HG02973 (cell line): ENCODE measurements around the gene MED26.

Experiments
- ATAC-seq: cut with Tn5 transposase; IDR thresholded peaks from one replicate; pipeline ENCODE4 v1.9.1; 2021; ENCODE audit warnings: moderate library complexity; ENCODE audit not compliant: unreplicated experiment

Gene MED26

DNA sequence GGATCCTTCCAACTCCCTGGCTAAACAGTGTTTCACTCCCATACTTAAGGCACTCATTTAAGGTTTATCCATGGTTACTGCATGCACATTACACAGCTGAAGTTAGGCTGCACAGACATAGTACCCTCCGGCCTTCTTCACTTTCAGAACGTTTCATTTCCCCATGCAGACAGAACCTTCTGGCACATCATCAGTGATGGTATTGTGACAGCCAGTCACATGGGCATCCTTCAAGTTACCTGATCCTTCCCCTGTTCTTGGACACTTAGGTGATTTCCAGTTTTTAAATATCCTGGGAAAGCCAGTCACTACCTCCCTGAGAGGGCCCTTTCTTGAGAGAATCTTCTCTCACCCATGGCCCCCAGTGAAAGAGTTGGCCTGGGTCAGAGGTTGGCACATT is 22.8 kb upstream of the MED26 start:
- no peak for ATAC-seq

DNA sequence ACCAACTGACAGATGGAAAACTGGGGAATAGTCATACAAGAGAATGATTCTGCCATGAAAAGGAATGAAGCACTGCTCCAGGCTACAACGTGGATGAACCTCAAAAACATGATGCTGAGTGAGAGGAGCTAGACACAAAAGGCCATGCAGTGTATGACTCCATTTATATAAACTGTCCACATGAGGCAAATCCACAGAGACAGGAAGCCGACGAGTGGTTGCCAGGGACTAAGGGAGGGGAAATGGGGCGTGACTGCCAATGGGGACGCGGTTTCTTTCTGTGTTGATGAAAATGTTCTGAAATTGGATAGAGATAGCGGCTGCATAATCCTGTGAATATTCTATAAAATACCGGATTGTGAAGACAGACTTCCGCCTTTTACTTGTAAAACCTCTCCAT is 21.7 kb upstream of the MED26 start:
- ATAC-seq, result no peak

DNA sequence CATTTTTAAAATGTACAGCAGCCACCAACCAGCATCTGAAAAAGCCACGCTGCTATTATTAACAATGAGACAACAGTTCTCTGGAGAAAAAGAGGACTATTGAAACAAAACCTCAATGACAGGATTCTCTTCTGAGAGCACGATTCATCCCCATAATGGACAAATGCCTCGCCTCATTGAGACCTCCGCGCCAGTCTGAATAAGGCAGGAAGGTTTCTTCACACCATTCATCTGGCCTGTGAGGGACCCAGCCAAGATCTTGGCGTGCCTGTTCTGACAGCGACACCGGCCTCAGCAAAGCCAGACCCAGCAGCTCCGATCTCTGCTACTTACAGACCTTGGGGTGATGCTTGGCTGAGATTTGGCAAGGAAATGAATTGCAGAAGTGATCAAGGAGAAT is 17.1 kb upstream of the MED26 start:
- no peak for ATAC-seq

GRCh38 chr19:16641695-16642094 is 13.7 kb upstream of the MED26 start:
- ATAC-seq, result no peak

DNA sequence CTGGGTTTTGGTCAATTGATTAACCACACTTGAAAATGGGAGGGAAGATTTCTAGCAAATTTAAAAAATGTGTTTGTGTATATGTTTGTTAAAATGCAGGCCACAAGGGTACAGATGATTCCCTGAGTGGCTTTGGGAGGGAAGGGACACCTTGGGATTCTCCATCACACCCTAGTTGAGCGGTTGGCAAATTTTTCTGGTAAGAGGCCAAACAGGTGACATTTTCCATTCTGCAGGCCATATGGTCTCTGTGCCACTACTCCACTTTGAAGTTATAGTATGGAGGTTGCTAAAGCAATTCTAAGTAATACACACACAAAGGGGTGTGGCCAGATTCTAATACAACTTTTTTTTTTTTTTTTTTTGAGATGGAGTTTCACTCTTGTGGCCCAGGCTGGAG is 12.9 kb upstream of the MED26 start:
- ATAC-seq, result no peak

DNA sequence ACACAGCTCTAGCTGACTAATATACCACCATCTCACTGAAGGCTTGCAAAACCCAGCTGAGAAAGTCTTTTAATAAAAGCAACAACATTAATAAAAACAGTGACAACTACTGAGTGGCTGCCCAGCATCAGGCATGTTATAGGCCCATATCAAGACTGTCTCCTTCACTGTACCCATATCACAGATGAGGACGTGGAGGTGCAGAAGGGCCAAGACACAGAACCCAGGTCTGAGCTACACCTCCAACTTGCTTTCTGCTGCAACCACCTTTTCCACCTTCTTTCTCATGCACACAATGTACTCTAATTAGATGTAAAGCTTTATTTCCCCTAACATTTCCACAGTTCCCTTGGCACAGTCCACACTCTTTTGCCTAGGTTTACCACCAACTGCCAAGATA is 10.7 kb upstream of the MED26 start:
- ATAC-seq, result no peak

GRCh38 chr19:16637535-16637934 is 9.5 kb upstream of the MED26 start:
- ATAC-seq, result no peak

GRCh38 chr19:16631465-16631864 is 3.5 kb upstream of the MED26 start:
- ATAC-seq, result no peak

- ATAC-seq, result peak; percentile 2
These were observed 1.1 kb upstream of the MED26 start for GRCh38 chr19:16628984-16629691.

- no peak for ATAC-seq
These were observed 149 bp downstream of the MED26 start for GRCh38 chr19:16627928-16628182.

- no peak for ATAC-seq
These were observed 644 bp downstream of the MED26 start for GRCh38 chr19:16627193-16627927.

GRCh38 chr19:16626796-16627192 is 1.2 kb downstream of the MED26 start:
- ATAC-seq, result no peak

DNA sequence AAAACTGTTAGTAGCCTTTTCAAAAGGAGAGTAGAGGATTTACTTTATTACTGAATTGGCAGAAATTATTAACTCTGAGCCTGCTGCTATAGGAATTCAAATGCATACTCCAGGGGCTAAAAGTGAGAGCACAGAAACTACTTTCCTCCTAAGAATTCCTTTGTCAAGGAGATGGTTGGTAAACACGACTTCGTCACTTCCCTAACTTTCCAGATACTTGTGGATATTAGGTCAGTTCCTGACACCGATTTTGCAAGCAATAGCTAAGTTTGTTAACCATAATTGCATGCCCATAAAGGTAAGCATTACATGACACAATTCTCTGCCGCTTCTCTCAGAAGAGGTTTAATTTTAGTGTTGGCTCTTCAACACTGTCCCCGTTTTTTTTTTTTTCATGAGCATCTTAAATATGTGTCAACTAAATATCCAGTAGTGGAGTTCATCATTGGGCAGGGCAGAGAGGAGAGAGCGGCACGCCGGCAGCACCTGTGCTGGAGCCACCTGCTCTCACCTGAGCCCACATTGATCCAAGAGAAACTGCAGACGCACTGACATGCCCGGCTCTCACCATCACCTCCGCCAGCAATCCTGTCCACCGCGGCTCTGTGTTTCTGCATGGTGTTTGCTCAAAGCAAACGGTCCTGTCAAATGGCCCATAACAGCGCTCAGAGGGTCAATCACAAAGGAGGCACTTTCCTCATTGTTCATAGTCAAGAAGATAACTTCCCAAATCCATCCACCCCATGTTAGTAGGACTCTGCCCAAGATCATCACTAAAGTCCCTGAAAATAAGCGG is 2.6 kb downstream of the MED26 start:
- ATAC-seq, result no peak

DNA sequence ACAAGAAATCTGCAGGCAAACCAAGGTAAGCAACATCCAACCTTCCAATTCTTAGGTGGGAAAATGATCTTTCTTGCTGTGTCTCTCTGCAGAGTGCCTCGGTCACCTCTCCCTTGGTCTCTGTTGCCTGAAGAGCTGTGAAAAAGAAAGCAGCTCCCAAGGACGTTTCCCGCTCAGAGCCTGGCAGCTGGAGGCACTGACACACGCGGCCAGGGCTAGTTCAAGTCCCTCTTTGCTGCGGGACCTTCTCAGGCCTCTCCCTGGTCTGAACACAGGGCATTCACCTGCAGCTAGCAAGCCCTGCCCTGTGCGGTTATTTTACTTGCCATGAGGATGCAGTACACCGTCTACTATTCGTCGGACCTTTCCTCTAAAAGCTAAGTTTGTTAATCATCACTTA is 3.8 kb downstream of the MED26 start:
- ATAC-seq, result no peak

DNA sequence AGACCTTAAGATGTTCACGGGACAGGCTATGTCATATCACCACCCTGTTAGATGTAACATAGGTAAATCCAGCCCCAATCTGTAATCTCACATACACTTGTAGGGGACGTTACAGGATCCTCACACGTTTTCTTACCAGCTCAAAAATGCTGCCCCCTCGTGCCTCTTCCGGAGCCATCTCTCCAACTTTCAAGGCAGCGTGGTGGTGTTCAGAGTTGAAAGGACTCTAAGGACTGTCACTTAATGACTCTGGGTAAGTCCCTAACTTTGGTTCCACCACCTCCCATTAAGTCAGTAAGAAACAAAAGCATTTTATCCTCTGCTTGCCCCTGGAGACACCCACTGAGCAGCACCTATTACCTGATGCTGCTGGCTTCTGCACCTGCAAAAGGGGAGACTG is 4.4 kb downstream of the MED26 start:
- no peak for ATAC-seq

DNA sequence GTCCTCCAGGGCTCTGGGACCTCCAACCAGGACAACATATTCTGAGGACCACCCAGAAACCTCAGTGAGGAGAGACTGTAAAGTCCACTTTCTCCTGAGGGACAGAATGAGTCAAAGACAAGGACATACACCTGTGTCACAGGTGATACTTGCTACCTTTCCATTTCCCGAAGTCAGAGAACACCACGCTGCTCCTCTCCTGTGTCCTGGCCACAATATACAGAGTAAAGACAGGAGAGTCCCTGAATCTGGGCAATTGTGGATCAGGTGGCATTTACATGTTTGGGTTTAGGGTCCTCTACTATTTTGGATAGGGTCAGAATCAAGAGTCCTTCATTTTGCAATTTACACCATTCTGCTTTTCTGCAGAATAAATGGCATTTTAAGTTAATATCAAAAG is 4.9 kb downstream of the MED26 start:
- ATAC-seq, result no peak

DNA sequence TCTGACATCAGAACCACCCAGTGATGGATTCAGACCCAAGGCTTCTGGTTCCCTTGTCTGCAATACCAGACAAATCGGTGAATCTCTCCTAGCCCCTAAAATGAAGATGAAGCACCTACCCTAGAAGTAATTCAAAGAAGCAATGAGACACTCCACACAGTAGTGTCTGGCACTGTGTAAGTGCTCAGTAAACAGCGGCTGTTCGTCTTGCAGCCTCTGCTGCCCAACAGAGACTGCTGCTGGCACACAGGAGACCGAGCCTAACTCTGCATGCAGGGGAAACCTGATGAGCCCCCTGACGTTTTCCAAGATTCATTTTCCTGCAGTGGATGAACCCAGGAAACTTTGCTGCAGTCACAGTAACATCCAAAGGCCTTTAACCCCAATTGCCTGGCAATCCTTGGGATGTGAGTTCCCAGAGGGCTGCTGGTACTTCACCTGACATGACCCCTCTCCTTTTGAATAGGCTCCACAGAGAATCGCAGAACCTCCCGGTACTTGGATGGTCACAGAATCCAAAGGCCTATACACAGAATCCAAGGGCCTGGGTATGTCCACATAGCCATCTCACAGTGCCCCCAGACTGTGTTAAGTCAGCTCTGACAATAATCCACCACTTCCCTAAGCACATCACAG is 6.7 kb downstream of the MED26 start:
- ATAC-seq, result no peak

DNA sequence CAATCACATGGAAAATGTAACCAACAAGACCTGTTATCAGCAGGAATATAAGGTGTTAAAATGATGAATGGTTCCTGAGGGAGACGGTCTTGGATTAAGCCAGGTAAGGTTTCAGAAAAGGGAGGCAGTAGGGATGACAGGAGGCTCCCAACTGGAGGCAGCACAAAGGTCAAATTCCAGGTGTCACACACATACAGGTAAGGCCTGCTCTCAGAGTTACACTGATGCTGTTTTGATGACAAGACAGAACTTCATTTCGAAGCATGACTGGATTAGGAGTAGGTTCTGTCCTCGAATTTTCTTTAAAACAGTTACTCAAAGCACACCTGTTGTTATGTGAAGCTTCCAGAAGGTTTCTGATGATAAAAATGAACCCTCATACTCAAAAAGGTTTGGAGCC is 7.4 kb downstream of the MED26 start:
- ATAC-seq, result no peak

DNA sequence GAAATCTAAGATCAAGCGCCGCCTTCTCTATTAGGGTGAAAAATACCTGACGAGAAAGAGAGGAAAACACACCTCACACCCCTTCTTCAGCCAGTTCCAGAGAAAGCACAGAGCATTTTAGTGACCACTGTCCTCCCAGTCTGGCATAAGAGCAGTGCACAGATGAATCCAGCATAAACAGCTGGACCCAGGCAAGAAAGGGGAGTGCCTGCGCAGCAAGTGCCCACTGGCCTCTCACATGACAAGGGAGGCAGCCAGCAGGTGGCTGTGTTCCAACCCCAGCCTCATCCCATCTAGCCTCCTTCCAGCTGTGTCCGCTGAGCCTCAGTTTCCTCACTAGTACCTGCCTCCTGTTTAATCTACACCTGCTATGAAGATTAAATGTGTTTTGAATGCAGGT is 8.0 kb downstream of the MED26 start:
- no peak for ATAC-seq

- ATAC-seq, result no peak
These were observed 8.5 kb downstream of the MED26 start for GRCh38 chr19:16619457-16619856.

DNA sequence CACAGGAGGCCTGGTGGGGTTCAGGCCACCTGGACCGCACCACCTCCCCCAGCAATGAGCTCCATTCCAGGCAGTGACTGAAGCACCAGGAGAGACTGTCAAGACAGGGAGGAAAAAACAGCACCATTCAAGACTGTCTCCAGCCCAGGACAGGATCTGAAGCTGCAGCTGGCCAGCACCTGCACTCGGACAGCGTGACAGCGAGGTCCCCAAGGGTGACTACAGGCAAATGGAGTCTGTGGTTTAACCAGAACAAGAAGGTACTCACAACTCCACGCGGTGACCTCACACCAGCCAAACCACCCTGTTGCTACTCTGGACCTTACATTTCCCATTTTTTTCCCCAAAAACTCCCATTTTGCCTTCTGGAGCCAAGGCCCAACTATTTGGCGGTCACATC is 9.8 kb downstream of the MED26 start:
- ATAC-seq, result no peak

DNA sequence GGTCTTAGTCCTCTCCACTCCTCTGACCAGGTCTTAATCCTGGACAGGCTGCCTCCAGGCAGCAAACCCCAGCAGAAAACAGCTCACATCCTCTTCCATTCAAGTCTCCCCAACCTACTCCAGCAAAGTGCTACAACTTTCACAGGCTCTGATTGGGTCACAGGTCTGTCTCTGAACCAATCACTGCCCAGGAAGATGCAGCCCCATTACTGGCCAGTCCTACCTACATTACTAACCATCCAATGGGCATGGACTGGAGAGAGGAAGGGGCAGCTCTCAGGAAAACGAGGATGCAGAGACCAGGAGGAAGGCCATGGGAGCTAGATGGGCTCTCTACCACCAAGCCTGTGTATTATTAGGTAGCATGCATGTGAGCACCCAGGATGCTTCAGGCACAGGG is 12.2 kb downstream of the MED26 start:
- ATAC-seq, result no peak
